Chondrocyte (in vitro differentiated cells): ENCODE data around the gene KPNA1. TPM values are rescaled to one million over a fixed set of nuclear protein-coding genes. Genes with fewer than 3 reads are reported as not detected.

Source experiments
- DNase-seq: peaks from one replicate; pipeline ENCODE4 v3.0.0; 2021; ENCODE audit warnings: mixed read lengths, low spot score
- H3K27ac Mint-ChIP-seq: one replicate; pipeline ENCODE4 v1.8.0; 2021; ENCODE audit warnings: mild to moderate bottlenecking, moderate library complexity, mixed read lengths; ENCODE audit not compliant: unreplicated experiment
- H3K27me3 Mint-ChIP-seq: 2 replicates; pipeline ENCODE4 v1.8.0; 2021; ENCODE audit warnings: low read depth, mixed read lengths
- H3K36me3 Mint-ChIP-seq: 2 replicates; pipeline ENCODE4 v1.8.0; 2021; ENCODE audit warnings: low read depth, mixed read lengths
- H3K4me1 Mint-ChIP-seq: 2 replicates; pipeline ENCODE4 v1.8.0; 2021; ENCODE audit warnings: low read depth, mild to moderate bottlenecking, mixed read lengths
- H3K4me3 Mint-ChIP-seq: one replicate; pipeline ENCODE4 v1.8.0; 2021; ENCODE audit warnings: mild to moderate bottlenecking, moderate library complexity, mixed read lengths; ENCODE audit not compliant: unreplicated experiment
- H3K9me3 Mint-ChIP-seq: 2 replicates; pipeline ENCODE4 v1.8.0; 2021; ENCODE audit warnings: low read depth, mixed read lengths
- total RNA-seq: library from RNA; stranded (reverse); gene quantifications from 3 replicates; pipeline ENCODE4 v1.2.1, GENCODE V29; 2021
- TF ChIP-seq, protein P1 (sequence below): fragments of 200-600 bp; sonication (generic); IDR thresholded peaks from 2 replicates; pipeline ENCODE4 v1.5.0; 2021; ENCODE audit warnings: antibody characterized with exemption, mild to moderate bottlenecking, moderate library complexity

The KPNA1 gene
- total RNA-seq, 1 donor from 2014 or later: 85.6 TPM

DNA sequence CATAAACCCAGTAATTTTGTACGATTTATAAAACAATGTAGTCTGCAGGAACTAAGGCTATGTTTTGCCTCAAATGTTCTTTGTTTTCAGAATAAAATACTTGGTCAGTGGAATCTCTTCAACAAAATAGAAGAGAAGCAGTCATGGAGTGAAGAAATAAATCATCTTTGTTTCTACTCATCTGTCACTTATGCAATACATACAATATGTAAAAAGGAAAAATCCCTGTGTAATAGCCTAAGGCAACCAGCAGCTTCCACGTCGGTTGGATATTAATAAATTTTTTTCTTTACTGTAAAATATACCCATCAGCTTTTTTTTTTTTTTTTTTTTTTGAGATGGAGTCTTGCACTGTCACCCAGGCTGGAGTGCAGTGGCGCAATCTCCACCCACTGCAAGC is 93.6 kb downstream of the KPNA1 start:
- H3K27me3 Mint-ChIP-seq: no peaks in the 10 kb centered on the region
- peaks cover 14% of the 10 kb centered on the region for H3K4me1 Mint-ChIP-seq
- TF ChIP-seq, protein P1, sequence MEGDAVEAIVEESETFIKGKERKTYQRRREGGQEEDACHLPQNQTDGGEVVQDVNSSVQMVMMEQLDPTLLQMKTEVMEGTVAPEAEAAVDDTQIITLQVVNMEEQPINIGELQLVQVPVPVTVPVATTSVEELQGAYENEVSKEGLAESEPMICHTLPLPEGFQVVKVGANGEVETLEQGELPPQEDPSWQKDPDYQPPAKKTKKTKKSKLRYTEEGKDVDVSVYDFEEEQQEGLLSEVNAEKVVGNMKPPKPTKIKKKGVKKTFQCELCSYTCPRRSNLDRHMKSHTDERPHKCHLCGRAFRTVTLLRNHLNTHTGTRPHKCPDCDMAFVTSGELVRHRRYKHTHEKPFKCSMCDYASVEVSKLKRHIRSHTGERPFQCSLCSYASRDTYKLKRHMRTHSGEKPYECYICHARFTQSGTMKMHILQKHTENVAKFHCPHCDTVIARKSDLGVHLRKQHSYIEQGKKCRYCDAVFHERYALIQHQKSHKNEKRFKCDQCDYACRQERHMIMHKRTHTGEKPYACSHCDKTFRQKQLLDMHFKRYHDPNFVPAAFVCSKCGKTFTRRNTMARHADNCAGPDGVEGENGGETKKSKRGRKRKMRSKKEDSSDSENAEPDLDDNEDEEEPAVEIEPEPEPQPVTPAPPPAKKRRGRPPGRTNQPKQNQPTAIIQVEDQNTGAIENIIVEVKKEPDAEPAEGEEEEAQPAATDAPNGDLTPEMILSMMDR: no peak
- no peaks in the 10 kb centered on the region for H3K9me3 Mint-ChIP-seq
- H3K36me3 Mint-ChIP-seq: peaks cover 10% of the 10 kb centered on the region
- no peak overlapping the region for H3K27ac Mint-ChIP-seq
- no peak for DNase-seq
- no peak overlapping the region for H3K4me3 Mint-ChIP-seq

DNA sequence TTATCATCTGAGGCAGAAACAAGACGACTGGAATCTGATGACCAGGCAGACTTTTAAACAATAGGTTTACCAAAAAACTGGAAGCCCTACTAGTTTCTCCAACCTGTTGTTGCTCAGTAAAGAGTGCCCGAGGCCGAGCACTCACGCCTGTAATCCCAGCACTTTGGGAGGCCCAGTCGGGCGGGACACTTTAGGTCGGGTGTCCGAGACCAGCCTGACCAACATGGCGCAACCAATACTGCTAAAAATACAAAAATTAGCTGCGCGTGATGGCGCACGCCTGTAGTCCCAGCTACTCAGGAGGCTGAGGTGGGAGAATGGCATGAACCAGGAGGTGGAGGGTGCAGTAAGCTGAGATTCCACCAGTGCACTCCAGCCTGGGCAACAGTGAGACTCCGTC is 97.8 kb downstream of the KPNA1 start:
- no peaks in the 10 kb centered on the region for H3K27me3 Mint-ChIP-seq
- no peak for DNase-seq
- peak overlapping the region; percentile 99 for H3K27ac Mint-ChIP-seq
- H3K4me3 Mint-ChIP-seq: peak overlapping the region; percentile 95
- TF ChIP-seq, protein P1: no peak
- no peaks in the 10 kb centered on the region for H3K9me3 Mint-ChIP-seq
- peaks cover 3% of the 10 kb centered on the region for H3K36me3 Mint-ChIP-seq
- peaks cover 47% of the 10 kb centered on the region for H3K4me1 Mint-ChIP-seq

DNA sequence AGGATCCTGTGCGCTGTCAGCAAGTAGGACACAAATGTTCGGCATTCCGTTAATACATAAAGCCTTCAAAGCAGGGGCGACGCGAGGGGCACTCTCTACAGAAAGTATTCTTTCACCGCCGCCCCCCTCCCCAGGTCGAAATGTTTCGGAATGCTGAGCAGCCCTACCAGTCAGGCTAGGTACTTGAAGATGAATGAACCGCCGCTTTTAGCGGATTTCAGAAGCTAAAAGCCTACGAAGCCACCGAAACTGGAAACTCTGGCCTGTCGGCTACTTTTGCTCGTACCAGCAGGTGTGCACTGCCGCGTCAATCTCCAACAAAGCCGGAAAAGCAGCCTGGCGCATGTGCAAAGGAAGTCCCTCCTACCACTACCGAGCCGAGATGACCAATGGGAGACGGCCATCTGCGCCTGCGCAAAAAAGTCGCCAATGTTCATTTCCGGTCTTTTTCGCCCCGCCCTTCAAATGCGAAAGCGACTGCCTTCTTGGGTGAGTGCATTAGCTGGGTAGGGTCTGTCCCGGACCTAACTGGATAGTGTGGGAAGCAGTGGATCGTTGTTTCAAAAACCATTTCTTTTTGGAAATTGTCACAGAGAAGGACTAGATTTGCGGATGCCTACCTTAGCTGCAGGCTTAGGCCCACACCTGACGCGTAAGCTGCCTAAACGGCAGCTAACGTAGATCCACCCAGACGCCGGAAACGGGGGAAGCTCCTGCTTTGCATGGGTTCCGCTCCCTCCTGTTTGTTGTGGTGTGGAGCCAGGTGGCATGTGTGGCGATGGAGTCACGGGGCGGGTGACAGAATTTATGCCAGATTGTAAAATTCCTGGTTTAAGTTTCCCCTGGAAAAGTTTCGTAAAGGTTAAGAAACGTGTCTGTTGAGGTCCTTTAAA is 98.7 kb downstream of the KPNA1 start, which contains the start of gene WDR5B:
Gene WDR5B, minus strand, starts transcription at position 301 of the 893 bp plus-strand sequence. CDS start 534 bp downstream, outside the sequence.
- DNase-seq: peak; percentile 98
- peaks cover 2% of the 10 kb centered on the region for H3K36me3 Mint-ChIP-seq
- H3K4me3 Mint-ChIP-seq: peak within 1 kb of the TSS; percentile 95

DNA sequence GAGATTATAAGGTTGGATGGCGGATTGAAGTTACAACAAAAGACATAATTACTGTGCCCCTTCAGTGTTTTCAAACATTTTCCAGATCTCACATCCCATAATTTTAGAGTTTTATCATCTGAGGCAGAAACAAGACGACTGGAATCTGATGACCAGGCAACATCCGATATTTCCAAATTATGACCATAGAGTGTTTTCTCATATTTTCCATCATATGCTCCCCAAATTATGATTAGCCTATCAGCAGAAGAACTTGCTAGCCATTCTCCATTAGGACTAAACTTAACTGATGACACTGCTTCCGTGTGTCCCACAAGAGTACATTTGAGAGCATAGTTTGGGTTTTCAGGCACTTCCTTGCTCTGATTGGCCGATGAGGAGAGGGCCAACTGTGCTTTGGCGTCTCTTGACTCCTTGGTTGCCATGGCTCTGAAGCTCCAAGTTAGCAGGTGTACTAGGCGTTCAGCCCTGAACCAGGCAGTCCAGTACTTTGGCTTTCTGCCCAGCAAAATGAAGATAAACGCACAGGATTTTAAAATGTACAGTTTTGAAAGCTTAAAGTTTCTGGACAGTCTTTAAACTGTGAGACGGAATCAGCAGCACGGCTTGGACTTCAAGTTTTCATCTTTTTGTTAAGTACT is 99.5 kb downstream of the KPNA1 start:
- Mint-ChIP-seq H3K9me3 (no peaks in the 10 kb centered on the region), H3K4me1 (peaks cover 49% of the 10 kb centered on the region), H3K27ac (peak overlapping the region; percentile 99), H3K27me3 (no peaks in the 10 kb centered on the region), H3K4me3 (peak overlapping the region; percentile 95), H3K36me3 (peaks cover 2% of the 10 kb centered on the region)
- TF ChIP-seq, protein P1: no peak
- DNase-seq: no peak

More for the DNA sequence above, 98.7 kb downstream of the KPNA1 start, which contains the start of gene WDR5B:
- H3K27me3 Mint-ChIP-seq: no peaks in the 10 kb centered on the region
- peaks cover 49% of the 10 kb centered on the region for H3K4me1 Mint-ChIP-seq
- TF ChIP-seq, protein P1: peak; percentile 28
- no peaks in the 10 kb centered on the region for H3K9me3 Mint-ChIP-seq
- H3K27ac Mint-ChIP-seq: peak within 1 kb of the TSS; percentile 99

DNA sequence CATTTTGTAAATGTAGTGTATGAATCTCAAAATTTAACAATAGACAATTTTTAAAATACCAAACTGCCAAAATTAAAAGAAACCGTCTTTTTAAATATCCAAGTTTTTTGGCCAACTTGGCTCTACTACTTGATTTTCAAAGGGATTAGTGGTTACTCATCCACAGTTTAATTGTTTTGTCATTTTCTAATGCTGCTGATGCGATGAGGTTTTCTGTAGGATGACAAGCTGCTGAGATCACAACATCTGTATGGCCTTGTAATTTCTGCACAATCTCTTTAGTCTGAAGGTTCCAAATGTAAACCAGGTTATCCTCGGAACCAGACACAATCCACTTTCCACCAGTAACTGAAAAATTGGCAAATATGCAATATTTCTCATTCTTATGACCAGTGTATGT is 100.3 kb downstream of the KPNA1 start:
- Mint-ChIP-seq H3K36me3 (peaks cover 4% of the 10 kb centered on the region), H3K4me1 (peaks cover 49% of the 10 kb centered on the region), H3K27ac (no peak overlapping the region), H3K27me3 (no peaks in the 10 kb centered on the region), H3K4me3 (peak overlapping the region; percentile 95), H3K9me3 (no peaks in the 10 kb centered on the region)
- TF ChIP-seq, protein P1: no peak
- no peak for DNase-seq
